CD4-positive, alpha-beta T cell treated with Interleukin-6 for 4 hours (primary cell): ENCODE measurements around the gene SEC22C.

ENCODE experiments used
- DNase-seq: peaks from one replicate; pipeline ENCODE4 v3.0.0-alpha.2; 2020; ENCODE audit warnings: mixed read lengths

The SEC22C gene

GRCh38 chr3:42533161-42533897 is 48.4 kb downstream of the SEC22C start:
- no peak for DNase-seq

DNA sequence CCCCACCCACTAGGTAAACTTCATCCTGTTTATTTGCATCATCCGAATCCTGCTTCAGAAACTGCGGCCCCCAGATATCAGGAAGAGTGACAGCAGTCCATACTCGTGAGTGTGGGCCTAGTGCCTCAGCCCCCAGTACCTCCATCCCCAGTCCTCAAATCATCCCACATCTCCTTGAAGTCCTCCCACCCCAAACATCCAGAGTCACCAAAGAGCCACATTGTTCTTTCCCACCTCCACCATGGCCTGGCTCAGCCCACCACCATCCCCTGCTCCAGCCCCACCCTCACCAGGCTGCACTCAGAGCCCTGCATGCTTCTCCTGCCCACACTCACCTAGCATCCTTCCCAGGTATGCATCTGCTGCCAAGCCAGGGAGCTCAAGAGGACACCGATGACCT is 49.5 kb downstream of the SEC22C start:
- DNase-seq = no peak

- no peak for DNase-seq
Observed at GRCh38 chr3:42531470-42531869, 50.3 kb downstream of the SEC22C start.

- DNase-seq = no peak
Observed at GRCh38 chr3:42530073-42530472, 51.7 kb downstream of the SEC22C start.

GRCh38 chr3:42529468-42529867 is 52.3 kb downstream of the SEC22C start:
- peak; percentile 58 for DNase-seq

GRCh38 chr3:42527368-42527917 is 54.3 kb downstream of the SEC22C start:
- no peak for DNase-seq

DNA sequence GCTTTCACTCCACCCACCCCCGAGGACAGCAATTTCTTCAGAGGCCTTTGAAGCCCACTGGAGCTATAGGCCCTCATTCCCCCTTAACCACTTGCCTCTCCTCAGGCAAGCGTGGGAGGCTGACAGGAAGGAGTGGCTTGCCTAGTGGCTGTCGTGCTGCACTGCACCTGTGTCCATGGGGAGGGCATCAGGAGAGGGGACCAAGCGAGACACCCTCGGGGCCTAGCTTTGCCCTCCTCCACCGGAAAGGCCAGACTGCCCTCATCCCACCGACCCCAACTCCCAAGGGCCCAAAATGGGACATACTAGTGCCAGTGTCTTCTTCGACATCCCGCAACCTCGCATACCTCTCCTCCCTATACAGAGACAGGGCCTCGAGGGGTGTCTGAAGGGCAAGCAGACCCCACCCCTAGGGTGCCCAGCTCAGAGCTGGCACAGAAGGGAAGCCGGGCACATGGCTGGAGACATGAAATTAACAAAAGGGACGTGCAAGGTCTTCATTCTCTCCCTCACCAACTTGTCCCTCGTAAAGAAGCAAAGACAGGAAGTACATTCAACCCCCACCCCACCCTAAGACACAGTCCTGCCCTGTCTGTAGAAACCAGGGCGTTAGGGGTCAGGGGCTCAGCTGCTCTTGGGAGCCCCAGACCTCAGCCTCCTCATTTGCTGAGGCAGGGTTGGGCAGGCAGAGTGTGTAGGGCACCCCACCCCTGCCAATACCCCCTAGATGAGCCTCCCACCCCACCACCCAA is 55.0 kb downstream of the SEC22C start:
- peak; percentile 71 for DNase-seq

DNA sequence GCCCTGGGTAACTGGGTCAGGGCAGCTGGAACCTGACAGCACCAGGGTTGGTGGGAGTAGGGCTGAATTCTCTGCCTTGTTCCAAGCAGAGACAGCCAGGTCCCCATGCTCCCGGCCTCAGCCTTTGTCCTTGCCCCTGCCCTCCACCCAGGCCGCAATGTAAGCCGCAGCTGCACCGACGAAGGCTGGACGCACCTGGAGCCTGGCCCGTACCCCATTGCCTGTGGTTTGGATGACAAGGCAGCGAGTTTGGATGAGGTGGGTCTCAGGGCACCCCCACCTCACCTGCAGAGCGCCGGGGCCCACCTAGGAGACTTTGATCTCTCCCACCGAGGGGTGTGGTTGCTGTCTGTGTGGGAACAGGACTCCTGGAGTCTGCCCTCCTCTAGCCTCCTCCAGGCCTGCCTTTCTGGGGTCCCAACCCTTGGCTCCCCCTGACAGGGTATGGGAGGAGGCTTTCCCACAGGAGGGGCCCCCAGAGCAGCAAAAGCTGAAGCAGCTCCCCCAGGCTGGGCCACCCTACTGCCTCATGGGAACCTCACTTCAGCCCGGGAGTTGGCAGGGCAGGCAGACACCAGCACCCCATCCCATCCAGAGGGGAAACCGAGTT is 55.9 kb downstream of the SEC22C start:
- DNase-seq = no peak

- DNase-seq = no peak
Observed at GRCh38 chr3:42525212-42525611, 56.6 kb downstream of the SEC22C start.

- no peak for DNase-seq
Observed at GRCh38 chr3:42524751-42525150, 57.0 kb downstream of the SEC22C start.

- no peak for DNase-seq
Observed at GRCh38 chr3:42520906-42521305, 60.9 kb downstream of the SEC22C start.

GRCh38 chr3:42520336-42520735 is 61.4 kb downstream of the SEC22C start:
- no peak for DNase-seq

- no peak for DNase-seq
Observed at GRCh38 chr3:42519568-42519962, 62.2 kb downstream of the SEC22C start.

DNA sequence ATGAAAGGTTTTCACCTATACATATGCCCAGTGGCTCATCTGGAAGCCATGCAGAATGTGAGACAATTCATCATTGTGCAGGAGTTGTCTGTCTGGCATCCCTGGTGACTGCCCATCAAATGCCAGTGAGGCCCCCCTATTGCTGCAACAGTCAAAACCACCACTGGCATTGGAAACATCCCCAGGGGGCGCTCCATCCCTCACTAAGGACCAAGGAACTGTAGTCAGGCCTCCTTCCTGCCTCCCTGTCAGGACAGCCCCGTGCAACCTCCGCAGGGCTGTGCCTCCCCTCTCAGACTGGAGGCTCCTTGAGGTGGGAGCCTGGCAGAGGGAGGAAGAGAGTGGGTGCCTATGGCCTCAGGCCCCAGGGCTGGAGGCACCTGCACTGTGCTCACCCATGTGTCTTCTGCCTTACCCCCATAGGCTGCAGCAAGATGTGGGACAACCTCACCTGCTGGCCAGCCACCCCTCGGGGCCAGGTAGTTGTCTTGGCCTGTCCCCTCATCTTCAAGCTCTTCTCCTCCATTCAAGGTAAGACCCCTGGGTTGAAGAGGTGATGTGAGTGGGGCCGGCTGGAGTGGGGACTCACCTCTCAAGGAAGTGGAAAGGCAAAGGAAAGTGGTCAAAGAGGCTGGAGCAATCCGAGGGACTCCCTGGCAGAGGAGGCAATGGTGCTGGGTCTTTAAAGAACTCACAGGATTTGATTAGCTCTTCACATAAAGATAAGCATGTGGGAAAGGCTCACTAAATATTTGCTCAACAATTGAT is 62.8 kb downstream of the SEC22C start:
- DNase-seq = peak; percentile 71

GRCh38 chr3:42517117-42517516 is 64.7 kb downstream of the SEC22C start:
- DNase-seq = no peak

DNA sequence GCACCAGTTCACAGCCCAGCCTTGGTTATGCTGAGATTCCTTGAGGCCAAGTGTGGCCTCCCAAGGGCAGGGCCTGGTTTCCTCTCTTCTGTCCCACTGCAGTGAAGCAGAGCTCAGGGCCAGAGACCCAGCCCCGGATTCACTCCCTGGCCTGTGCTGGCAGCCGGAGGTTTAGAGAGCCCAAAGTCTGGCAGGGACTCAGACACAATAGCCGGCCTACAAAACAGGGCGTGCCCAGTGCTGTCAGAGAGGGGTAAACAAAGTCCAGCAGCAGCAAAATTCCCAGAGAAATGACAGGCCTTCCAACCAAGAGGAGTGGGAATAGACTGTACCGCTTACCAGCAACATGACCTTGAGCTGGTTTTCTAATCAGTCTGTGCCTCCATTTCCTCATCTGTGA is 65.3 kb downstream of the SEC22C start:
- DNase-seq = no peak

DNA sequence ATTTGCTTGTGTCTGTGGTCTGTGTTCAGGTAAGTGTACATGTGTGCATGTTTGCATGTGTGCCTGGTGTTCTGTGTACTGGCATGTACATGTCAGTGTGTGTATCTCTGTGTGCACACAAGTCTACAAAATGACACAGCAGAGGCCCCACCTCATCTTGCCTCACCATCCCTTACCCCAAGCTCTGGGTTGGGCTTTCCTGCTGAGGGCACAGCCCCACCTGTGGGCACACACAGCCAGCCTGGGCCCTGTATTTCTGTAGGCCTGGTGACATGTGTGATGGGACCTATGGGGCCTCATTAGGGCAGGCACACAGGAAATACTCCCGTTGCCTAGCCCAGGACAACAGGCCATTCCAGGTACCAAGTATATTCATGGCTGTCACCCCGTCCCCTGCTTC is 65.8 kb downstream of the SEC22C start:
- DNase-seq = no peak

DNA sequence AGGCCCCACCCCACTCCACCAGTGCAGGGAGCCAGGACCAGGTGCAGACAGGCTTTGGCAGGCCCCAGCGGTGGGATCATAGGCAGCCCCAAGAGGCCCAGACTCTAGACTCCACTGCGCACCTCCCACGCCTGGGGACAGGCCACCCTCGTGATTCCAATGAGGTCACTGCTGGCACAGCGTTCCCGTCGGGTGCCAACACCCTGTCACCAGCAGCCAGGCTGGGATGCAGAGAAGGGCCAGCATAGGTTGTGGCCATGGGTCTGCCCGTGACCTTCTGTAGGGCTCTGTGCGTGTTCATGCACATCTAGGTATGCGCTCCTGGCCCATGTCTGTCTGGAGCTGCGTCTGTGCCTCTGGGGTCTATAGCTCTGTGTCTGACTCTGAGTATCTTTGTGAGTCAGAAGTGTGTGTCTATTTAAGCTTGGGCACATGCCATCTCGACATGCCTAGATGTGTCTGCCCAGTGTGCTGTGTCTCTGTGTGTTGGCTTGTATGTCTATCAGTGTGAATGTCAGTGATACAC is 66.3 kb downstream of the SEC22C start:
- no peak for DNase-seq

DNA sequence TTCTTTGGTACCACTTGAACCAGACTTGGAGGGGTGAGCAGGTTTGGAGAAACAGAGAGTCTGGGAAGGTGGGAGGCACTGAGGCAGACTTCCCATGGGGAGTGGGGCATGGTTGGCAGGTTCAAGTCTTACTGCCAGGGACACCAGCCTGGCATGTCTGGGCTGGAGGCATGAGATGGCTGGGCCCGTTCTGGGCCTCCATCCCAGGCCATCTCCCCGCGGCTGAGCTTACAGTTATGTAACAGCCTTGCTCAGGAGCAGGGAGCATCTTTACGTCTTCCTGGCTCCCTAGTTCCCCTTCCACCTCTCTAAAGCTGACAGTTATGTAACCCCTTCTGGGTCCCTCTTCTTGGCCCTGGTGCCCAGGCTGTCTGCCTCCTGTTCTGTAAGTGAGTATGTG is 66.9 kb downstream of the SEC22C start:
- DNase-seq = no peak

DNA sequence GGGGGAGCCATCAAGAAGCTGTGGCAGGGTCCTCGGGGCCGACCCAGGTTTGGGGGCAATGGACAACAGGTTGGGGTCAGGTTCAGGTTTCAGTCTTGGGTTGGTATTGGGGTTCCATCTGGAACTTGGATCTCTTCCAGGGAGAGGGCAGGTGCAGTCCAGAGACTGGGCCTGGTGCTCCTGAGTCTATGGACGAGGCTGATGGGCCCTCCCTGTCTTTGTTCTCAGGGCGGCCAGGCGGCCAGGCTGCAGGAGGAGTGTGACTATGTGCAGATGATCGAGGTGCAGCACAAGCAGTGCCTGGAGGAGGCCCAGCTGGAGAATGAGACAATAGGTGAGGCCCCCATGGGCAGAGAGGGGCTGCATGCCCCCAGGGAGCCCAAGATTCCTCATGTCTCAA is 68.2 kb downstream of the SEC22C start:
- DNase-seq = no peak

GRCh38 chr3:42513121-42513520 is 68.6 kb downstream of the SEC22C start:
- no peak for DNase-seq

- DNase-seq = no peak
Observed at GRCh38 chr3:42511736-42512135, 70.0 kb downstream of the SEC22C start.

- no peak for DNase-seq
Observed at GRCh38 chr3:42511201-42511600, 70.6 kb downstream of the SEC22C start.
